PC-9 (cell line): ENCODE measurements around the gene APOA4. TPM values are rescaled to one million over a fixed set of nuclear protein-coding genes. Genes with fewer than 3 reads are reported as not detected.

Experiments used
- BruUV-seq: library from RNA; stranded (reverse); fragments of 400-500 nt; replicated peaks from 2 replicates; lab custom pipeline; 2021; lab: Mats Ljungman, UMichigan
- CTCF ChIA-PET: fragments of 300-600 bp; sonication (Branson Sonifier 250); formaldehyde crosslinking; loops from one replicate; lab custom pipeline; 2022; ENCODE audit warnings: antibody characterized with exemption; lab: Charles Lee
- POLR2A ChIA-PET: fragments of 300-600 bp; sonication (Branson Sonifier 250); formaldehyde crosslinking; loops from one replicate; lab custom pipeline; 2022; ENCODE audit warnings: antibody characterized with exemption; ENCODE audit not compliant: unreplicated experiment; lab: Charles Lee
- DNase-seq, 2 experiments: peaks; one replicate each; pipeline versions ENCODE4 v3.0.0 to v3.0.0-alpha.2; 2015 to 2022; ENCODE audit warnings: mixed read lengths in 1 of 2
- H2AFZ ChIP-seq: fragments of 200-600 bp; sonication (generic); 2 replicates; pipeline ENCODE4 v1.8.1; 2017; ENCODE audit warnings: antibody characterized with exemption
- H3F3A ChIP-seq: fragments of 200-600 bp; sonication (generic); 2 replicates; pipeline ENCODE4 v1.8.1; 2017; ENCODE audit warnings: antibody characterized with exemption, mild to moderate bottlenecking, low read depth; ENCODE audit not compliant: insufficient read depth
- H3K27ac ChIP-seq: fragments of 200-600 bp; sonication (generic); 2 replicates; pipeline ENCODE4 v1.6.1; 2016; ENCODE audit warnings: mixed run types
- H3K27me3 ChIP-seq: fragments of 200-600 bp; sonication (generic); 2 replicates; pipeline ENCODE4 v1.6.1; 2016; ENCODE audit warnings: low read depth, mixed run types; ENCODE audit not compliant: insufficient read depth
- H3K36me3 ChIP-seq: fragments of 200-600 bp; sonication (generic); 2 replicates; pipeline ENCODE4 v1.6.1; 2016; ENCODE audit warnings: low read depth, mixed run types
- H3K4me1 ChIP-seq: fragments of 200-600 bp; sonication (generic); replicated peaks from 2 replicates; pipeline ENCODE4 v1.6.1; 2016; ENCODE audit warnings: mixed run types; ENCODE audit not compliant: insufficient read depth
- H3K4me2 ChIP-seq: fragments of 200-600 bp; sonication (generic); 2 replicates; pipeline ENCODE4 v1.6.1; 2017; ENCODE audit warnings: mixed run types
- H3K4me3 ChIP-seq: fragments of 200-600 bp; sonication (generic); 2 replicates; pipeline ENCODE4 v1.6.1; 2016; ENCODE audit warnings: mixed run types
- H3K79me2 ChIP-seq: fragments of 200-600 bp; sonication (generic); 2 replicates; pipeline ENCODE4 v1.6.1; 2017; ENCODE audit warnings: low read depth, mixed run types
- H3K9me2 ChIP-seq: fragments of 200-600 bp; sonication (generic); 2 replicates; pipeline ENCODE4 v1.8.1; 2017; ENCODE audit warnings: mild to moderate bottlenecking; ENCODE audit not compliant: insufficient read depth
- H3K9me3 ChIP-seq: fragments of 200-600 bp; sonication (generic); 2 replicates; pipeline ENCODE4 v1.8.1; 2016; ENCODE audit warnings: low read depth; ENCODE audit not compliant: insufficient read depth
- H4K20me1 ChIP-seq: fragments of 200-600 bp; sonication (generic); 2 replicates; pipeline ENCODE4 v1.8.1; 2017; ENCODE audit not compliant: insufficient read depth
- EZH2 ChIP-seq: fragments of 200-600 bp; sonication (generic); IDR thresholded peaks from 2 replicates; pipeline ENCODE4 v1.8.0; 2017; ENCODE audit warnings: antibody characterized with exemption, low read depth
- intact Hi-C: fragments of 100-400 bp; cut with micrococcal nuclease; formaldehyde crosslinking; loops from one replicate; pipeline ENCODE4 v1.10.0; 2022; ENCODE audit not compliant: unreplicated experiment
- total RNA-seq: library from RNA; stranded (reverse); gene quantifications from 2 replicates; pipeline ENCODE4 v1.2.3, GENCODE V29; 2021
- TF ChIP-seq, protein P1 (sequence below): fragments of 200-600 bp; sonication (generic); conservative IDR thresholded peaks from 2 replicates; pipeline ENCODE4 v1.6.1; 2017; ENCODE audit warnings: mixed run types, antibody characterized with exemption, mild to moderate bottlenecking, moderate library complexity

The APOA4 gene
- total RNA-seq, 1 experiment from 2014 or later, result not detected

DNA sequence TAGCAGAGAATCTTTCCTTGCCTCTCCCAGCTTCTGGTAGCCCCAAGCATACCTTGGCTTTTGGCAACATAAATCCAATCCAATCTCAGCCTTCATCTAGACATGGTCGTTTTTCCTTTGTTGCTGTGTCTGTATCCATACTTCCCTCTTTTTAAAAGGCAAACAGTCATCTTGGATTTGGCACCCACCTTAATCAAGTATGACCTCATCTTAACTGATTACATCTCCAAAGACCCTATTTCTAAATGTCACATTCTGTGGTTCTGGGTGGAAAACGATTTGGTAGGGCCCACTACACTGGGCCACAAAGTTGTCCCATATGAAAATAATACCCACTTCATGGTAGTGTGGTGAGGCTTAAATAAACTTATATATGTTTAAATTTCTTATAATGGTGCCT is 51.2 kb downstream of the APOA4 start:
- no TSS peak for BruUV-seq
- ChIA-PET CTCF (interaction anchor here (0.8 kb wide), 1 partner anchor 24 kb away, joined by 3 read pairs; no protein-coding TSS in a partner anchor), POLR2A (no interaction called here)

More for the DNA sequence above, 51.2 kb downstream of the APOA4 start:
- Histone ChIP-seq H4K20me1 (no peaks in the 10 kb centered on the region), H3K79me2 (peaks cover 25% of the 10 kb centered on the region), H3K27me3 (no peaks in the 10 kb centered on the region), H3K9me3 (no peaks in the 10 kb centered on the region), H2AFZ (peak overlapping the region; percentile 90), H3K4me3 (peak overlapping the region; percentile 91), H3K27ac (peak overlapping the region; percentile 69), H3K9me2 (no peaks in the 10 kb centered on the region), H3F3A (peaks cover 22% of the 10 kb centered on the region), H3K4me2 (peak overlapping the region; percentile 100), H3K4me1 (peaks cover 32% of the 10 kb centered on the region), H3K36me3 (peaks cover 24% of the 10 kb centered on the region)
- TF ChIP-seq EZH2, result no peak
- TF ChIP-seq, protein P1, sequence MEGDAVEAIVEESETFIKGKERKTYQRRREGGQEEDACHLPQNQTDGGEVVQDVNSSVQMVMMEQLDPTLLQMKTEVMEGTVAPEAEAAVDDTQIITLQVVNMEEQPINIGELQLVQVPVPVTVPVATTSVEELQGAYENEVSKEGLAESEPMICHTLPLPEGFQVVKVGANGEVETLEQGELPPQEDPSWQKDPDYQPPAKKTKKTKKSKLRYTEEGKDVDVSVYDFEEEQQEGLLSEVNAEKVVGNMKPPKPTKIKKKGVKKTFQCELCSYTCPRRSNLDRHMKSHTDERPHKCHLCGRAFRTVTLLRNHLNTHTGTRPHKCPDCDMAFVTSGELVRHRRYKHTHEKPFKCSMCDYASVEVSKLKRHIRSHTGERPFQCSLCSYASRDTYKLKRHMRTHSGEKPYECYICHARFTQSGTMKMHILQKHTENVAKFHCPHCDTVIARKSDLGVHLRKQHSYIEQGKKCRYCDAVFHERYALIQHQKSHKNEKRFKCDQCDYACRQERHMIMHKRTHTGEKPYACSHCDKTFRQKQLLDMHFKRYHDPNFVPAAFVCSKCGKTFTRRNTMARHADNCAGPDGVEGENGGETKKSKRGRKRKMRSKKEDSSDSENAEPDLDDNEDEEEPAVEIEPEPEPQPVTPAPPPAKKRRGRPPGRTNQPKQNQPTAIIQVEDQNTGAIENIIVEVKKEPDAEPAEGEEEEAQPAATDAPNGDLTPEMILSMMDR, result no peak
- intact Hi-C loops, result loop anchor here (5.0 kb wide), 1 partner anchor 335 kb away; no protein-coding TSS in a partner anchor
- DNase-seq, result no peak

Other genes with a start within 250 kb of the APOA4 start
- gene BUD13, start 50.3 kb downstream of the APOA4 start, total RNA-seq, result 13.5 and 16.4 TPM in 2 replicates
- 29.6 and 33.0 TPM in 2 replicates for gene ZPR1, start 35.3 kb downstream of the APOA4 start, total RNA-seq
- gene APOA5, start 31.4 kb downstream of the APOA4 start, total RNA-seq, result not detected in 2 replicates
- gene APOC3, start 6.6 kb upstream of the APOA4 start, total RNA-seq, result not detected in 2 replicates
- not detected in 2 replicates for gene APOA1, start 14.3 kb upstream of the APOA4 start, total RNA-seq